ENCODE results near the gene ITPR2. TPM values are rescaled to one million over a fixed set of nuclear protein-coding genes. Genes with fewer than 3 reads are reported as not detected.

The ITPR2 gene
- total and polyA plus RNA-seq, 2 of the 8 experiments (the other 6 are each of a cell fraction or from before 2014, with no cell fraction given): 4.1 to 48.3 TPM

DNA sequence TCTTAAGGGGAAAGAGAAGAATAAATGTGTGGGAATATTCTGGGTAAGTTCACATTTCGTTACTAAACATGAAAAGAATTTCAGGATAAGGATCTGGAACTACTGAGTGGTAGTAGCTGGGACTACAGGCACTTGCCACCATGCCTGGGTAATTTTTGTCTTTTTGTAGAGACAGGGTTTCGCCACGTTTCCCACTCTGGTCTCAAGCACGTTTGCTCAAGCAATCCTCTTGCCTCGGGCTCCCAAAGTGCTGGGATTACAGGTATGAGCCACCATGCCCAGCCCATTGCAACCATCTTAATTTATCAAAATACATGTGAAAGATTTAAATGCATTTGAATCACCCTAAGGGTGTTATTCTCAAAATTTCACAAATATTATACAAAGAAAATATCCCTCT, 26.4 kb downstream of the ITPR2 start:
- H3K23me2 ChIP-seq (ENCODE audit: low read depth, low read length): no peaks in the 10 kb centered on the region
- ChIA-PET CTCF (ENCODE audit: partially characterized antibody) (interaction anchor here (0.9 kb wide), 1 partner anchor 39 kb away, joined by 3 read pairs; no protein-coding TSS in a partner anchor), POLR2A (ENCODE audit: partially characterized antibody) (interaction anchor here (1.5 kb wide), 1 partner anchor 25 kb away, joined by 3 read pairs; no protein-coding TSS in a partner anchor)
- no peak overlapping the region for H4K5ac ChIP-seq (ENCODE audit: insufficient read length, low read depth, low read length)
- no peak overlapping the region for H3K4me3 ChIP-seq (ENCODE audit: extremely low read depth in 1 of 4, insufficient read depth in 2 of 4, low read depth in 3 of 4, low read length in 4 of 4)
- no peak overlapping the region for H3K9ac ChIP-seq (replicated peaks in 1 of 4; ENCODE audit: extremely low read depth in 1 of 4, low read depth in 3 of 4, low read length in 3 of 4)
- no peak overlapping the region for H3K4ac ChIP-seq (replicated peaks; ENCODE audit: insufficient read length, low read depth, low read length)
- no peak overlapping the region for H2AK5ac ChIP-seq (ENCODE audit: low read depth, low read length)
- H3K23ac ChIP-seq (ENCODE audit: insufficient read length): no peak overlapping the region
- no peak overlapping the region for H3K56ac ChIP-seq (replicated peaks; ENCODE audit: insufficient read length, low read depth, low read length)
- FAIRE-seq: no peak
- WGBS, 2 experiments (ENCODE audit: extremely low coverage in 1 of 2, insufficient coverage in 1 of 2, insufficient read length in 1 of 2, insufficient replicate concordance in 2 of 2, low coverage in 1 of 2, low lambda C conversion rate in 2 of 2, missing lambda C conversion rate in 1 of 2): 90% methylated on average over 5 of the region's 5 CpGs; no CpG with 5 or more reads in 1 of the 2 experiments
- no peak overlapping the region for H4K91ac ChIP-seq (replicated peaks; ENCODE audit: insufficient read length, low read length)
- no peak overlapping the region for H2BK120ac ChIP-seq (replicated peaks; ENCODE audit: low read depth, low read length)
- H3K4me2 ChIP-seq (ENCODE audit: insufficient read depth in 1 of 2, low read depth in 2 of 2, low read length in 2 of 2): no peak overlapping the region
- no peak overlapping the region for H2BK5ac ChIP-seq (ENCODE audit: low read depth, low read length)
- H3K4me1 ChIP-seq (replicated peaks in 1 of 4; ENCODE audit: control insufficient read depth in 3 of 4, insufficient read depth in 4 of 4, low read length in 3 of 4): no peaks in the 10 kb centered on the region
- no peak overlapping the region for H4K8ac ChIP-seq (ENCODE audit: extremely low read depth, insufficient read depth, low read length)
- no peak for DNase-seq (ENCODE audit: low read depth in 1 of 2, low spot score in 2 of 2)
- H3K27ac ChIP-seq (ENCODE audit: low read depth, low read length): no peak overlapping the region
- H3K27me3 ChIP-seq (replicated peaks in 1 of 4; ENCODE audit: control insufficient read depth in 3 of 4, extremely low read depth in 1 of 4, insufficient read depth in 3 of 4, low read length in 3 of 4): no peaks in the 10 kb centered on the region
- peaks cover 0 to 16% of the 10 kb centered on the region in 2 experiments; a peak in 2 of 4 replicates for H3K79me2 ChIP-seq (ENCODE audit: control insufficient read depth in 1 of 2, insufficient read depth in 2 of 2, low read length in 2 of 2)
- H3K36me3 ChIP-seq (ENCODE audit: control insufficient read depth in 2 of 4, insufficient read depth in 4 of 4, low read length in 3 of 4): no peaks in the 10 kb centered on the region
- no peak overlapping the region for H2BK20ac ChIP-seq (ENCODE audit: low read length)
- no peak overlapping the region for H3K18ac ChIP-seq (ENCODE audit: extremely low read depth, low read length)
- no peaks in the 10 kb centered on the region for H3K9me3 ChIP-seq (ENCODE audit: insufficient read depth in 2 of 2, low read depth in 1 of 2, low read length in 1 of 2)
- TF ChIP-seq CBX8 (IDR thresholded peaks at IDR 0.05; ENCODE audit: borderline replicate concordance, low read depth, low read length) (no peak), SAP30 (IDR thresholded peaks at IDR 0.05; ENCODE audit: insufficient read depth, insufficient replicate concordance, low read length) (no peak), BCL11A (IDR thresholded peaks at IDR 0.05; ENCODE audit: low read depth in 2 of 2, low read length in 2 of 2) (no peak), SUZ12 (IDR thresholded peaks at IDR 0.05; ENCODE audit: low read length) (no peak), HDAC2 (IDR thresholded peaks at IDR 0.05; ENCODE audit: borderline replicate concordance in 1 of 2, low read depth in 2 of 2, low read length in 2 of 2) (no peak), GTF2F1 (IDR thresholded peaks at IDR 0.05; ENCODE audit: borderline replicate concordance, low read depth, low read length) (no peak), RBBP5 (IDR thresholded peaks at IDR 0.05; ENCODE audit: borderline replicate concordance, low read depth, low read length) (no peak), TAF1 (IDR thresholded peaks at IDR 0.05; ENCODE audit: low read depth, low read length) (no peak), GABPA (IDR thresholded peaks at IDR 0.05; ENCODE audit: borderline replicate concordance, insufficient read depth, low read length) (no peak), POU5F1 (IDR thresholded peaks at IDR 0.05; ENCODE audit: low read depth, low read length) (no peak), KDM5A (IDR thresholded peaks at IDR 0.05; ENCODE audit: low read length) (no peak), CHD2 (IDR thresholded peaks at IDR 0.05; ENCODE audit: low read length) (no peak)
- no peak overlapping the region for H2BK12ac ChIP-seq (ENCODE audit: low read depth, low read length)
- H2AFZ ChIP-seq (ENCODE audit: low read length): no peak overlapping the region
- H3K14ac ChIP-seq (ENCODE audit: insufficient read length): no peak overlapping the region
- no peaks in the 10 kb centered on the region for H3K79me1 ChIP-seq (ENCODE audit: low read depth, low read length)
- no peaks in the 10 kb centered on the region for H4K20me1 ChIP-seq (replicated peaks in 1 of 2; ENCODE audit: control insufficient read depth in 1 of 2, insufficient read depth in 2 of 2, low read length in 2 of 2)
- H2BK15ac ChIP-seq (ENCODE audit: low read length): no peak overlapping the region
